ENCODE data around the gene THEM5.
"Not testable (repeated sequence)": the region's sequence is repeated elsewhere in the genome, so short reads cannot be mapped to it uniquely, and the experiment has no call there.

THEM5 gene, protein sequence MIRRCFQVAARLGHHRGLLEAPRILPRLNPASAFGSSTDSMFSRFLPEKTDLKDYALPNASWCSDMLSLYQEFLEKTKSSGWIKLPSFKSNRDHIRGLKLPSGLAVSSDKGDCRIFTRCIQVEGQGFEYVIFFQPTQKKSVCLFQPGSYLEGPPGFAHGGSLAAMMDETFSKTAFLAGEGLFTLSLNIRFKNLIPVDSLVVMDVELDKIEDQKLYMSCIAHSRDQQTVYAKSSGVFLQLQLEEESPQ

GRCh38 chr1:151853411-151853943 is at the start of gene THEM5:
Gene THEM5 (minus strand): TSS chr1:151853712. CDS start chr1:151853565, 147 bp downstream.
- no peak for DNase-seq
- in situ Hi-C loops (cut with MboI; ENCODE audit: low pct_unique_long_range_greater_than_20kb, low sequenced_read_pairs): no loop called here

DNA sequence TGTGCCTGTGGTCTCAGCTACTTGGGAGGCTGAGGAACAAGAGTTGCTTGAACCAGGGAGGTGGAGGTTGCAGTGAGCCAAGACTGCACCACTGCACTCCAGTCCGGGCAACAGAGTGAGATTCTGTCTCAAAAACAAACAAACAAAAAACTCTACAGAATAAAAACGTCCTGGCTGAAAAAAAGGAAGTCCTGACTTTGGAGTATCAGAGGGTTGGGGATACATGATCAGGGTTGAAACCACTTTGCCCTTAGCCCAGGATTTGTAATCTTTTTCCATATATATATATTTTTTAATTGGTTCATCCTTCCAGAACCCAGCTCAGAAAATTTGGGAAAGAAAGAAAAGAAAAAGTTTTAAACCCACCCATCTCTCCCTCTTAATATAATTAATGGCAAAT is 49.3 kb upstream of the THEM5 start:
- no peak for DNase-seq
- in situ Hi-C loops (cut with MboI; ENCODE audit: low pct_unique_long_range_greater_than_20kb, low sequenced_read_pairs): no loop called here

DNA sequence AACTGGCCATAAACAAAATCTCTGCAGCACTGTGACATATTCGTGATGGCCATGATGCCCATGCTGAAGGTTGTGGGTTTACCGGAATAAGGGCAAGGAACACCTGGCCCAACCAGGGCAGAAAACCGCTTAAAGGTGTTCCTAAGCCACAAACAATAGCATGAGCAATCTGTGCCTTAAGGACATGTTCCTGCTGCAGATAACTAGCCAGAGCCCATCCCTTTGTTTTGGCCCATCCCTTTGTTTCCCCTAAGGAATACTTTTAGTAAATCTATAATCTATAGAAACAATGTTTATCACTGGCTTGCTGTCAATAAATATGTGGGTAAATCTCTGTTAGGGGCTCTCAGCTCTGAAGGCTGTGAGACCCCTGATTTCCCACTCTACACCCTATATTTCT is 47.3 kb upstream of the THEM5 start:
- DNase-seq; in situ Hi-C loops (cut with MboI; ENCODE audit: low pct_unique_long_range_greater_than_20kb, low sequenced_read_pairs): not testable (repeated sequence)

- peak; percentile 35 for DNase-seq
- in situ Hi-C loops (cut with MboI; ENCODE audit: low pct_unique_long_range_greater_than_20kb, low sequenced_read_pairs): no loop called here
Measured at GRCh38 chr1:151898519-151898991, 45.0 kb upstream of the THEM5 start.

DNA sequence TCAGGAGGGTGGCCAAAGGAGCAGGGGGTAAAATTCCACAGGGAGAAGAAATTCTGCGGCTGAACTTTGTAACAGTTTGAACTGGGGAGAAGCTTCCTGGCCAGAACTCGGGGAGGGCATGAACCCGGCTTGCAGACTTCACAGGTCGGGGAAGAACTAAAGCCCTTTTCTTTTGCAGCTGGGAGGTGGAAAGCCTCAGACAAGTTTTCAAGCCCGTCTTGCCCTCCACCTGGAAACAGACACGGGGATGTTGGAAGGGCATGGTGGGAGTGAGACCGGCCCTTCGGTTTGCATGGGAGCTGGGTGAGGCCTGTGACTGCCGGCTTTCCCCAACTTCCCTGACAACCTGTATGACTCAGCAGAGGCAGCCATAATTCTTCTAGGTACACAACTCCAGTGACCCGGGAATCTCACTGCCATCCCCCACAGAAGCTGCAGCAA is 44.5 kb upstream of the THEM5 start:
- DNase-seq: no peak
- in situ Hi-C loops (cut with MboI; ENCODE audit: low pct_unique_long_range_greater_than_20kb, low sequenced_read_pairs): no loop called here

GRCh38 chr1:151893176-151893924 is 39.8 kb upstream of the THEM5 start:
- DNase-seq: no peak
- in situ Hi-C loops (cut with MboI; ENCODE audit: low pct_unique_long_range_greater_than_20kb, low sequenced_read_pairs): no loop called here

DNA sequence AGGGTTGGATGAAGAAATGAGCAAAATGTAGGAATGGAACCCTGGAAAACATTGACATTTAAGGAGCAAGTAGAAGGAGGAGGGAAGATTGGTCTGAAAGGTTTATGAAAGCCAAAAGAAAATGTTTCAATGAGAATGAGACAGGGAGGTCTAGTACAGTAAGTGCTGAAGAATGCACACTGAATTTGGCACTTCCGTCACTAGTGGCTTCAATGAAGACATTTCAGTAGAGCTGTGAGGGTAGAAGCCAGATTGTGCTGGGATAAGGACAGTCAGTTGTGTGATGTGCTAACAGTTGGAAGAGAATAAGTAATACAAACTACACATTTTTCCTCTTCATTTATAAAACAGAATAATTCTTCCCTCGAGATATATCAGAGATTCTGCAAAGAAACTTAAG is 38.7 kb upstream of the THEM5 start:
- in situ Hi-C loops (cut with MboI; ENCODE audit: low pct_unique_long_range_greater_than_20kb, low sequenced_read_pairs): no loop called here
- DNase-seq: no peak

DNA sequence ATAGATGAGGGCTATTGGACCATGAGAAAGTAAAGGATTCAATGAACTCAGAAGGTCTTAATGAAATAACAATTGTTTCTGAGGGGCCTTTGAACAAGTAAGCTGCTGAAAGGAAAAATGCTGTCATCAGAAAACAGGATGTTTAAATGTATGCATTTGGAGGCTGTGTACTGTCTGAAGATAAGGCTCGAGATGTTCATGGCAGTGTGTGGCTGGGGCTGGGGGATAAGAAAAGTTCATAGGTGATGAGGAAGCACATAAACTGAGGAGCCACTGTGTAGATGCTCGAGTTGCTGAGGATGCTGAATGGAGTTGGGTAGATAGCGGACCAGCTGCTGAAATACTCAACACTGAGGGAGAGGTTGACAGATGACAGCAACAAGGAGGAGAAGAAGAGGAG is 38.0 kb upstream of the THEM5 start:
- in situ Hi-C loops (cut with MboI; ENCODE audit: low pct_unique_long_range_greater_than_20kb, low sequenced_read_pairs): no loop called here

DNA sequence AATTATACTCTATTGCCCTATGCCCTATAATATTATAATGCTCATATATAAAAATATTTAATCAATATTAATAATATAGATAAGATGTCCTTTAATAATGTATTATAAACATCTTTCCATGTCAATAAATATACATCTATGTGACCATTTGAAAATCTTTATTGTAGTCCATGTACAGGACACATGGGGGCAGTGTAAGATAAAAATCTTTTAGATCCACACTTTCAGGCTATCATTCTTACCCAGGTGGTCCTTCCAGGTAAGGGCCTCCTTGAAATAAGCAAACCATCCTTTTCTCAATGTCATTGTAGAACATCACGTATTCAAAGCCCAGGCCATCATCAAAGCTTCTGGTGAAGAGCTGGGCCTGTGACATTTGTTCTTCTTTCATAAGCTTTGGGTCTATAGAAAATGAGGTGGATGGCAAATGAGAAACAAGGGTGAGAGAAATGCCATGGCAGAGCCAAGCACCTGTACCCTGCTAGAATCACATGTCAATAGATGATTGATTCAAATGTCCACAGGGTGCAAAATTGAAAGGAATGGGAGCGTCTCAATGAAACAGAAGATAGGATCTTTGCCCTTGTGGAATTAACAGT is 35.6 kb upstream of the THEM5 start:
- in situ Hi-C loops (cut with MboI; ENCODE audit: low pct_unique_long_range_greater_than_20kb, low sequenced_read_pairs): no loop called here
- peak; percentile 18 for DNase-seq

More for the DNA sequence above, 38.0 kb upstream of the THEM5 start:
- DNase-seq: no peak

GRCh38 chr1:151887028-151887427 is 33.5 kb upstream of the THEM5 start:
- DNase-seq: no peak
- in situ Hi-C loops (cut with MboI; ENCODE audit: low pct_unique_long_range_greater_than_20kb, low sequenced_read_pairs): no loop called here

- in situ Hi-C loops (cut with MboI; ENCODE audit: low pct_unique_long_range_greater_than_20kb, low sequenced_read_pairs): no loop called here
- DNase-seq: no peak
Measured at GRCh38 chr1:151885479-151885878, 32.0 kb upstream of the THEM5 start.

DNA sequence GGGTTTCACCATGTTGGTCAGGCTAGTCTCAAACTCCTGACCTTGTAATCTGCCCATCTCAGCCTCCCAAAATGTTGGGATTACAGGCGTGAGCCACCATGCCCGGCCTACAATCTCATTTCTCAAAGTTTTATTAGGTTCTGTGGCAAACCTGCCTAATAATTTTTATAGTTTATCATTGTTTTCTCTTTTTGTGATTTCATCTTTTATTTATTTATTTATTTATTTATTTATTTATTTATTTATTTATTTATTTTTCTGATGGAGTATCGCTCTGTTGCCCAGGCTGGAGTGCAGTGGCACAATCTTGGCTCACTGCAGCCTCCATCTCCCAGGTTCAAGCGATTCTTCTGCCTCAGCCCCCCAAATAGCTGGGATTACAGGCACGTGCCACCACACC is 31.4 kb upstream of the THEM5 start:
- DNase-seq; in situ Hi-C loops (cut with MboI; ENCODE audit: low pct_unique_long_range_greater_than_20kb, low sequenced_read_pairs): not testable (repeated sequence)

GRCh38 chr1:151884445-151884844 is 30.9 kb upstream of the THEM5 start:
- DNase-seq; in situ Hi-C loops (cut with MboI; ENCODE audit: low pct_unique_long_range_greater_than_20kb, low sequenced_read_pairs): not testable (repeated sequence)

DNA sequence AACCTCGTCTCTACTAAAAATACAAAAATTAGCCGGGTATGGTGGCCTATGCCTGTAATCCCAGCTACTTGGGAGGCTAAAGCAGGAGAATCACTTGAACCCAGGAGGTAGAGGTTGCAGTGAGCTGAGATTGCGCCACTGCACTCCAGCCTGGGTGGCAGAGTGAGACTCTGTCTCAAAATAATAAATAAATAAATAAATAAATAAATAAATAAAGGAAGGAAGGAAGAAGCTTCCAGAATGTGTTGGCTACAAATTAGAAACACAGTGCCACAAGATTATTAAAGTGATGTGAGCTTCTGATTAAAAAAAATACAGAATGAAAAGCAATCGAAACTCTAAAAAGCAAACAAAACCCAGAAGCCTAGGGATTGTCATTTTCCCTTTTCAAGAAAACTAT is 30.4 kb upstream of the THEM5 start:
- in situ Hi-C loops (cut with MboI; ENCODE audit: low pct_unique_long_range_greater_than_20kb, low sequenced_read_pairs); DNase-seq: not testable (repeated sequence)

- DNase-seq; in situ Hi-C loops (cut with MboI; ENCODE audit: low pct_unique_long_range_greater_than_20kb, low sequenced_read_pairs): not testable (repeated sequence)
Measured at GRCh38 chr1:151882918-151883317, 29.4 kb upstream of the THEM5 start.

GRCh38 chr1:151882466-151882865 is 29.0 kb upstream of the THEM5 start:
- in situ Hi-C loops (cut with MboI; ENCODE audit: low pct_unique_long_range_greater_than_20kb, low sequenced_read_pairs): no loop called here
- no peak for DNase-seq

DNA sequence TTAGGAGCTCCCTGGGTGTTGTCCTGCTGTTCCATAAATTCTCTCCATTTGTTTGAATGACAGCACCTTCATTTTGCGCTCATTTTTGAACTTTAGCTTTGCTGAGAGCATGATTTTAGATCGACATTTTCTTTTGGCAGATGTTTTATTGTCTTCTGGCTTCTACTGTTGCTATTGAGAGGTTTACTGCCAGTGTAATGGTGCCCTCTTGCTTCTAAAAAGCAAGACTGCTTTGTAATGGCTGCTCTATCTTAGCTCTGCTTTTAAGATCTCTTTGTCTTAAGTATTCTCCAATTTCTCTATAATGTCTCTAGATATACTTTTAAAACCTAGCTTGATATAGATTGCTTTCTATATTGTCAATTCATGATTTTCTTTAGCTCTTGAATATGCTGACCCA is 28.0 kb upstream of the THEM5 start:
- in situ Hi-C loops (cut with MboI; ENCODE audit: low pct_unique_long_range_greater_than_20kb, low sequenced_read_pairs): no loop called here
- DNase-seq: no peak

DNA sequence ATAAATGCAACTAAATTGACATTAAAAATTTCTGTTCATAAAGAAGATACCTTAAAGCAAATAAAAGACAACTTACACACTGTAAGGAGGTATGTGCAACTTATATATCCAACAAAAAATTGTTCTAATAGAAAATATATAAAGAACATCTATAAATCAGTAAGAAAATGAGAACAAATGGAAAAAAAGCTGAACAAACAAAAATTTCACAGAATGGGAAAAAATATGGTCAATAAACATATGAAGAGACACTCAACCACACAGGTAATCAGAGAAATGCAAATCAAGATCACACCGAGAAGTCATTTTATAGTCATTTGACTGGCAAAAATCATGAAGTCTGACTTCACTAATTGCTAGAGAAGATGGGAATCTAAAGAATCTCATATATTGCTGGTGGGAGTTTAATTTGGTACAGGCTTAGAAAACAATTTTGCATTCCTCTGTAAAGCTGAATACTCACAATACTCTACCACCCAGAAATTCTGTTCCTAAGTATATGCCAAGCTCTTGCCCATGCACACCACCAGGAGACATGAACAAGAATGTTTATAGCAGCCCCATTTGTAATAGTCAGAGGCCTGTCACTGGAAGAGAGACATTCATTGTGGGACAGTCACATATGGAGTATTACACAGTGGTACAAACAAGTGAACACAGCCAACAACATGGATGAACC is 22.0 kb upstream of the THEM5 start:
- DNase-seq: no peak
- in situ Hi-C loops (cut with MboI; ENCODE audit: low pct_unique_long_range_greater_than_20kb, low sequenced_read_pairs): no loop called here

DNA sequence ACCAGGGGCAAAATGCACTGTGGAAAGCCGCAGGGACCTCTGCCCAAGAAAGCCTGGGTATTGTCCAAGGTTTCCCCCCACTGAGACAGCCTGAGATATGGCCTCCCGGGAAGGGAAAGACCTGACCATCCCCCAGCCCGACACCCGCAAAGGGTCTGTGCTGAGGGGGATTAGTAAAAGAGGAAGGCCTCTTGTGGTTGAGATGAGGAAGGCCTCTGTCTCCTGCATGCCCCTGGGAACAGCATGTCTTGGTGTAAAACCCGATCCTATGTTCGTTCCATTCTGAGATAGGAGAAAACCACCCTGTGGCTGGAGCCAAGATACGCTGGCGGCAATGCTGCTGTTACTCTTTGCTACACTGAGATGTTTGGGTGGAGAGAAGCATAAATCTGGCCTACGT is 19.3 kb upstream of the THEM5 start:
- peak; percentile 83 for DNase-seq
- in situ Hi-C loops (cut with MboI; ENCODE audit: low pct_unique_long_range_greater_than_20kb, low sequenced_read_pairs): not testable (repeated sequence)

Data from KBM-7 (cell line).